ENCODE data around the gene CAMK1G.

Gene CAMK1G

DNA sequence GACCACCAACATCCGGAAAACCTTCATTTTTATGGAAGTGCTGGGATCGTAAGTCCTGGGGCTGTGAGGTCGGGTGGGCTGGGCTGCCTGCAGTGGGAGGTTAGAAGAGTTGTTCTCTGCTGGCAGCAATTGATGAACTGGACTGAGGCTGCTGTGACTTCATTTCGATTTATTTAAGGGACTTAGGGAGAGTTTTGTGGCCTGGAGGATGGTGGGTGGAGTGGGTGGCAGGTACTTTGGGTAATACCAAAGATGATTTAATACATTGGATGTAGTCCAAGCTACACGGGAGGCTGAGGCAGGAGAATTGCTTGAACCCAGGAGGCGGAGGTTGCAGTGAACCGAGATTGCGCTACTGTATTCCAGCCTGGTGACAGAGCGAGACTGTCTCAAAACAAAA, 11.5 kb downstream of the CAMK1G start:
- Histone ChIP-seq H3K27me3 (ENCODE audit: control insufficient read depth in 5 of 5, insufficient read depth in 4 of 5, low read length in 5 of 5) (no peaks in the 10 kb centered on the region), H3K9ac (ENCODE audit: low read length in 5 of 5) (no peak overlapping the region), H3K27ac (ENCODE audit: low read depth, low read length) (no peak overlapping the region), H3K4me3 (ENCODE audit: low read depth in 1 of 5, low read length in 5 of 5) (no peak overlapping the region), H3K36me3 (ENCODE audit: control insufficient read depth in 5 of 5, insufficient read depth in 5 of 5, low read length in 5 of 5) (no peaks in the 10 kb centered on the region), H3K4me1 (ENCODE audit: control insufficient read depth in 5 of 5, insufficient read depth in 5 of 5, low read length in 5 of 5) (no peaks in the 10 kb centered on the region), H3K9me3 (ENCODE audit: control insufficient read depth in 5 of 5, low read length in 5 of 5) (no peaks in the 10 kb centered on the region)

GRCh38 chr1:209595599-209596285, 12.2 kb downstream of the CAMK1G start:
- no peak overlapping the region for H3K27ac ChIP-seq (ENCODE audit: low read depth, low read length)
- H3K4me3 ChIP-seq (ENCODE audit: low read depth in 1 of 5, low read length in 5 of 5) = no peak overlapping the region
- no peaks in the 10 kb centered on the region for H3K36me3 ChIP-seq (ENCODE audit: control insufficient read depth in 5 of 5, insufficient read depth in 5 of 5, low read length in 5 of 5)
- H3K27me3 ChIP-seq (ENCODE audit: control insufficient read depth in 5 of 5, insufficient read depth in 4 of 5, low read length in 5 of 5) = no peaks in the 10 kb centered on the region
- no peaks in the 10 kb centered on the region for H3K4me1 ChIP-seq (ENCODE audit: control insufficient read depth in 5 of 5, insufficient read depth in 5 of 5, low read length in 5 of 5)
- no peak overlapping the region for H3K9ac ChIP-seq (ENCODE audit: low read length in 5 of 5)
- H3K9me3 ChIP-seq (ENCODE audit: control insufficient read depth in 5 of 5, low read length in 5 of 5) = no peaks in the 10 kb centered on the region

- H3K9me3 ChIP-seq (ENCODE audit: control insufficient read depth in 5 of 5, low read length in 5 of 5) = no peaks in the 10 kb centered on the region
- no peak overlapping the region for H3K27ac ChIP-seq (ENCODE audit: low read depth, low read length)
- H3K27me3 ChIP-seq (ENCODE audit: control insufficient read depth in 5 of 5, insufficient read depth in 4 of 5, low read length in 5 of 5) = no peaks in the 10 kb centered on the region
- H3K9ac ChIP-seq (ENCODE audit: low read length in 5 of 5) = no peak overlapping the region
- no peaks in the 10 kb centered on the region for H3K36me3 ChIP-seq (ENCODE audit: control insufficient read depth in 5 of 5, insufficient read depth in 5 of 5, low read length in 5 of 5)
- H3K4me1 ChIP-seq (ENCODE audit: control insufficient read depth in 5 of 5, insufficient read depth in 5 of 5, low read length in 5 of 5) = no peaks in the 10 kb centered on the region
- no peak overlapping the region for H3K4me3 ChIP-seq (ENCODE audit: low read depth in 1 of 5, low read length in 5 of 5)
These were observed 14.0 kb downstream of the CAMK1G start for GRCh38 chr1:209597499-209597898.

- Histone ChIP-seq H3K9ac (ENCODE audit: low read length in 5 of 5) (no peak overlapping the region), H3K4me3 (ENCODE audit: low read depth in 1 of 5, low read length in 5 of 5) (no peak overlapping the region), H3K4me1 (ENCODE audit: control insufficient read depth in 5 of 5, insufficient read depth in 5 of 5, low read length in 5 of 5) (no peaks in the 10 kb centered on the region), H3K36me3 (ENCODE audit: control insufficient read depth in 5 of 5, insufficient read depth in 5 of 5, low read length in 5 of 5) (no peaks in the 10 kb centered on the region), H3K27ac (ENCODE audit: low read depth, low read length) (no peak overlapping the region), H3K27me3 (ENCODE audit: control insufficient read depth in 5 of 5, insufficient read depth in 4 of 5, low read length in 5 of 5) (no peaks in the 10 kb centered on the region), H3K9me3 (ENCODE audit: control insufficient read depth in 5 of 5, low read length in 5 of 5) (no peaks in the 10 kb centered on the region)
These were observed 14.7 kb downstream of the CAMK1G start for GRCh38 chr1:209598227-209598626.

- Histone ChIP-seq H3K9me3 (ENCODE audit: control insufficient read depth in 5 of 5, low read length in 5 of 5) (no peaks in the 10 kb centered on the region), H3K4me1 (ENCODE audit: control insufficient read depth in 5 of 5, insufficient read depth in 5 of 5, low read length in 5 of 5) (no peaks in the 10 kb centered on the region), H3K27me3 (ENCODE audit: control insufficient read depth in 5 of 5, insufficient read depth in 4 of 5, low read length in 5 of 5) (no peaks in the 10 kb centered on the region), H3K9ac (ENCODE audit: low read length in 5 of 5) (no peak overlapping the region), H3K4me3 (ENCODE audit: low read depth in 1 of 5, low read length in 5 of 5) (no peak overlapping the region), H3K27ac (ENCODE audit: low read depth, low read length) (no peak overlapping the region), H3K36me3 (ENCODE audit: control insufficient read depth in 5 of 5, insufficient read depth in 5 of 5, low read length in 5 of 5) (no peaks in the 10 kb centered on the region)
These were observed 17.0 kb downstream of the CAMK1G start for GRCh38 chr1:209600541-209600940.

GRCh38 chr1:209601809-209602657, 18.5 kb downstream of the CAMK1G start:
- no peaks in the 10 kb centered on the region for H3K9me3 ChIP-seq (ENCODE audit: control insufficient read depth in 5 of 5, low read length in 5 of 5)
- no peak overlapping the region for H3K4me3 ChIP-seq (ENCODE audit: low read depth in 1 of 5, low read length in 5 of 5)
- H3K27me3 ChIP-seq (ENCODE audit: control insufficient read depth in 5 of 5, insufficient read depth in 4 of 5, low read length in 5 of 5) = no peaks in the 10 kb centered on the region
- H3K9ac ChIP-seq (ENCODE audit: low read length in 5 of 5) = no peak overlapping the region
- H3K36me3 ChIP-seq (ENCODE audit: control insufficient read depth in 5 of 5, insufficient read depth in 5 of 5, low read length in 5 of 5) = no peaks in the 10 kb centered on the region
- H3K27ac ChIP-seq (ENCODE audit: low read depth, low read length) = no peak overlapping the region
- no peaks in the 10 kb centered on the region for H3K4me1 ChIP-seq (ENCODE audit: control insufficient read depth in 5 of 5, insufficient read depth in 5 of 5, low read length in 5 of 5)

- no peaks in the 10 kb centered on the region for H3K27me3 ChIP-seq (ENCODE audit: control insufficient read depth in 5 of 5, insufficient read depth in 4 of 5, low read length in 5 of 5)
- no peaks in the 10 kb centered on the region for H3K9me3 ChIP-seq (ENCODE audit: control insufficient read depth in 5 of 5, low read length in 5 of 5)
- no peak overlapping the region for H3K4me3 ChIP-seq (ENCODE audit: low read depth in 1 of 5, low read length in 5 of 5)
- H3K9ac ChIP-seq (ENCODE audit: low read length in 5 of 5) = no peak overlapping the region
- no peaks in the 10 kb centered on the region for H3K36me3 ChIP-seq (ENCODE audit: control insufficient read depth in 5 of 5, insufficient read depth in 5 of 5, low read length in 5 of 5)
- no peak overlapping the region for H3K27ac ChIP-seq (ENCODE audit: low read depth, low read length)
- no peaks in the 10 kb centered on the region for H3K4me1 ChIP-seq (ENCODE audit: control insufficient read depth in 5 of 5, insufficient read depth in 5 of 5, low read length in 5 of 5)
These were observed 20.4 kb downstream of the CAMK1G start for GRCh38 chr1:209603877-209604276.

DNA sequence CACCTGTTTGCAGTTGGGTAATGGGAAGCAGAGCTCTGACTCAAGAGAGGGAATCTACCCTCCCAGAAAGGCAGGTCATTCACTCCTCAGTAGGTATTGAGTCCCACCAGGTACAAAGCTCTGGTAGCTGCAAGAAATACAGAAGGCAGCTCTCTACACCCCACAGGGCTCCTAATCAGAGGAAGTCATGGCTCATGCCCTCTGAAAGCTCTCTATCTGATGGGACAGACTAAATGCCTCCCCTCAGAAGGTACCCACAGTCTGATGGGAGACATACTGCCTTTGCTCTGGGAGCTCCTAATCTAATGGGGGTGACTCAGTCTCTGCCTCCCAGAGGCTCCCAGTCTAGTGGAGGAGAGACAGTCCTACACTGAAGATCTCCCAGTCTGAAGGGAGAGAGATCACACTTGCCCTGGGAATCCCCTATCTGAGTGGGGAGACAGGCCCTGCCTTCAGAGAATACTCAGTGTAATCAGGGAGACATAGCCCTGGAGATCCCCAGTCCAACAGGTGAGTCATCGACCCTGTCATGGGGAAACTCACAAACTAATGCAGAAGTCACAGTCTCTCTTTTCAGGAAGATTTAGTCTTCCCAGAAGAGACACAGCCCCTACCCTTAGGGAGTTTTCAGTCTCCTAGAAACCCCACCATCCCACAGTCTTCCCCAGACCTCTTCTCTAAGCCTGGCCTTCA, 23.7 kb downstream of the CAMK1G start:
- no peaks in the 10 kb centered on the region for H3K36me3 ChIP-seq (ENCODE audit: control insufficient read depth in 5 of 5, insufficient read depth in 5 of 5, low read length in 5 of 5)
- H3K9ac ChIP-seq (ENCODE audit: low read length in 5 of 5) = no peak overlapping the region
- H3K4me3 ChIP-seq (ENCODE audit: low read depth in 1 of 5, low read length in 5 of 5) = no peak overlapping the region
- no peaks in the 10 kb centered on the region for H3K9me3 ChIP-seq (ENCODE audit: control insufficient read depth in 5 of 5, low read length in 5 of 5)
- H3K27me3 ChIP-seq (ENCODE audit: control insufficient read depth in 5 of 5, insufficient read depth in 4 of 5, low read length in 5 of 5) = no peaks in the 10 kb centered on the region
- no peaks in the 10 kb centered on the region for H3K4me1 ChIP-seq (ENCODE audit: control insufficient read depth in 5 of 5, insufficient read depth in 5 of 5, low read length in 5 of 5)
- no peak overlapping the region for H3K27ac ChIP-seq (ENCODE audit: low read depth, low read length)

DNA sequence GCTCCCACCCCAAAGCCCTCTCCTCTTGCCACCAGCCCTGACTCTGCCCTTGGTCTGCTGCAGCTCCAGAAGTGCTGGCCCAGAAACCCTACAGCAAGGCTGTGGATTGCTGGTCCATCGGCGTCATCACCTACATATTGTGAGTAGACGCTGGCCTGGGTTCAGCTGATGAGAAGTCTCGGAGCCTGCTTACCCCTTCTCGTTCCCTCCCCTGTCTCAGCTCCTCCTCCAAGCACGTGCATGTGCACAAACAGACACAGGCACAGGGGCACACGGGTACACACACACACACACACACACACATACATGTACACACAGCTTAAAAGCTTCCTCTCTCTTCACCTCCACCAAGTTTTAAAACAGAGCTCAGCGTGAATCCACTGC, 24.3 kb downstream of the CAMK1G start:
- Histone ChIP-seq H3K9me3 (ENCODE audit: control insufficient read depth in 5 of 5, low read length in 5 of 5) (no peaks in the 10 kb centered on the region), H3K36me3 (ENCODE audit: control insufficient read depth in 5 of 5, insufficient read depth in 5 of 5, low read length in 5 of 5) (no peaks in the 10 kb centered on the region), H3K4me1 (ENCODE audit: control insufficient read depth in 5 of 5, insufficient read depth in 5 of 5, low read length in 5 of 5) (peaks cover 0 to 2% (median 0%) of the 10 kb centered on the region in 5 donors), H3K27me3 (ENCODE audit: control insufficient read depth in 5 of 5, insufficient read depth in 4 of 5, low read length in 5 of 5) (no peaks in the 10 kb centered on the region), H3K4me3 (ENCODE audit: low read depth in 1 of 5, low read length in 5 of 5) (no peak overlapping the region), H3K27ac (ENCODE audit: low read depth, low read length) (no peak overlapping the region), H3K9ac (ENCODE audit: low read length in 5 of 5) (no peak overlapping the region)

All from subcutaneous abdominal adipose tissue (tissue), 5 donors.